Transverse colon (tissue), 4 donors: Measurements from ENCODE around the gene RSRP1.
"Not testable (repeated sequence)": the region's sequence is repeated elsewhere in the genome, so short reads cannot be mapped to it uniquely, and the experiment has no call there.

ENCODE experiments used
- POLR2A ChIP-seq: fragments of 450-650 bp; IDR thresholded peaks from one replicate; pipeline ENCODE4 v1.6.1; 2016; ENCODE audit warnings: antibody characterized with exemption, mild to moderate bottlenecking, moderate library complexity
- POLR2AphosphoS5 ChIP-seq, 3 donors: sonication (generic); formaldehyde crosslinking; IDR thresholded peaks; one replicate each; pipeline ENCODE4 v1.6.1; 2016; ENCODE audit warnings: antibody characterized with exemption in 3 of 3
- TF ChIP-seq, protein P1 (sequence below), 5 experiments: fragments of 200-600 bp in 3 of 5; fragments of 450-650 bp in 2 of 5; sonication (generic) in 3 of 5; IDR thresholded peaks; 1 replicate in 2 of 5; 2 replicates in 3 of 5; pipeline ENCODE4 v1.5.1; 2016 to 2017; ENCODE audit warnings: antibody characterized with exemption in 5 of 5, inconsistent platforms in 3 of 5, mild to moderate bottlenecking in 2 of 5, moderate library complexity in 1 of 5

GRCh38 chr1:25290043-25290442, 42.8 kb upstream of the RSRP1 start:
- not testable (repeated sequence) for TF ChIP-seq POLR2A; POLR2AphosphoS5 (IDR thresholded peaks at IDR 0.05)
- TF ChIP-seq, protein P1, sequence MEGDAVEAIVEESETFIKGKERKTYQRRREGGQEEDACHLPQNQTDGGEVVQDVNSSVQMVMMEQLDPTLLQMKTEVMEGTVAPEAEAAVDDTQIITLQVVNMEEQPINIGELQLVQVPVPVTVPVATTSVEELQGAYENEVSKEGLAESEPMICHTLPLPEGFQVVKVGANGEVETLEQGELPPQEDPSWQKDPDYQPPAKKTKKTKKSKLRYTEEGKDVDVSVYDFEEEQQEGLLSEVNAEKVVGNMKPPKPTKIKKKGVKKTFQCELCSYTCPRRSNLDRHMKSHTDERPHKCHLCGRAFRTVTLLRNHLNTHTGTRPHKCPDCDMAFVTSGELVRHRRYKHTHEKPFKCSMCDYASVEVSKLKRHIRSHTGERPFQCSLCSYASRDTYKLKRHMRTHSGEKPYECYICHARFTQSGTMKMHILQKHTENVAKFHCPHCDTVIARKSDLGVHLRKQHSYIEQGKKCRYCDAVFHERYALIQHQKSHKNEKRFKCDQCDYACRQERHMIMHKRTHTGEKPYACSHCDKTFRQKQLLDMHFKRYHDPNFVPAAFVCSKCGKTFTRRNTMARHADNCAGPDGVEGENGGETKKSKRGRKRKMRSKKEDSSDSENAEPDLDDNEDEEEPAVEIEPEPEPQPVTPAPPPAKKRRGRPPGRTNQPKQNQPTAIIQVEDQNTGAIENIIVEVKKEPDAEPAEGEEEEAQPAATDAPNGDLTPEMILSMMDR (IDR thresholded peaks at IDR 0.05), result peak in 1 of 5 experiments; percentile 17
